Measurements from ENCODE around the gene TAS2R40. TPM values are rescaled to one million over a fixed set of nuclear protein-coding genes. Genes with fewer than 3 reads are reported as not detected.

TAS2R40 gene
- total RNA-seq, 2 donors from 2014 or later, result not detected

GRCh38 chr7:143183024-143183423 lies 38.8 kb upstream of the TAS2R40 start, which contains the start of gene TAS2R39:
Gene TAS2R39, plus strand, starts transcription at chr7:143183419. Its CDS starts 0 bp downstream, at chr7:143183419.
- no peak for DNase-seq
- Histone ChIP-seq H3K9ac (ENCODE audit: low read depth in 2 of 2, low read length in 2 of 2) (no peak within 1 kb of the TSS), H3K36me3 (no peaks in the 10 kb centered on the region), H3K4me3 (no peak within 1 kb of the TSS), H3K9me3 (no peaks in the 10 kb centered on the region), H3K27ac (no peak within 1 kb of the TSS), H3K27me3 (no peaks in the 10 kb centered on the region), H3K4me1 (no peaks in the 10 kb centered on the region)
- no peak for TF ChIP-seq CTCF (IDR thresholded peaks at IDR 0.05)
- intact Hi-C loops (cut with DNase I), result no loop called here

GRCh38 chr7:143185551-143185950 lies 36.3 kb upstream of the TAS2R40 start:
- H3K4me3 ChIP-seq, result no peak overlapping the region
- no peak overlapping the region for H3K27ac ChIP-seq
- DNase-seq, result no peak
- H3K9ac ChIP-seq (ENCODE audit: low read depth in 2 of 2, low read length in 2 of 2), result no peak overlapping the region
- intact Hi-C loops (cut with DNase I), result no loop called here
- no peaks in the 10 kb centered on the region for H3K36me3 ChIP-seq
- H3K4me1 ChIP-seq, result no peaks in the 10 kb centered on the region
- no peaks in the 10 kb centered on the region for H3K9me3 ChIP-seq
- H3K27me3 ChIP-seq, result no peaks in the 10 kb centered on the region
- TF ChIP-seq CTCF (IDR thresholded peaks at IDR 0.05), result no peak

GRCh38 chr7:143188994-143189393 lies 32.8 kb upstream of the TAS2R40 start:
- intact Hi-C loops (cut with DNase I), result no loop called here

DNA sequence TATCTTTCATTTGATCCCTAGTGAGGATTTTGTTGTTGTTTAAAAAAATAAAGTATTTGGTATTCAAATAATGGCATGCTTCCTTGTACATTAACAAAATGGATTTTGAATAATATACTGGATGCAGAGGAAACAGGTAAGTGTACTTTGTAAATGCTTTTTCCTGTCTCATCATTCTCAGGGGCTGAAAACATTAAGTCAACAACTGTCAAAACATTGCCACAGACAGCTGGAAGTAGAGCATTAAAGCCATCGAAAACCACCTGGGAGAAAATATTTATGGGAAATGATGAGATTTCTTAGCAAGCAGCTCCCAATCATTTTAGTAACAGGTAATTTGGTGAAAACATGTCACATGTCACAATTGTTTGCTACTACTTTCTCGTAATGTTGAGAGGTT lies 28.0 kb upstream of the TAS2R40 start:
- Histone ChIP-seq H3K4me3 (no peak overlapping the region), H3K36me3 (no peaks in the 10 kb centered on the region), H3K9ac (ENCODE audit: low read depth in 2 of 2, low read length in 2 of 2) (no peak overlapping the region), H3K27ac (no peak overlapping the region), H3K27me3 (no peaks in the 10 kb centered on the region), H3K9me3 (no peaks in the 10 kb centered on the region), H3K4me1 (no peaks in the 10 kb centered on the region)
- TF ChIP-seq CTCF (IDR thresholded peaks at IDR 0.05), result no peak
- intact Hi-C loops (cut with DNase I), result no loop called here
- DNase-seq, result no peak

More at GRCh38 chr7:143188994-143189393, 32.8 kb upstream of the TAS2R40 start:
- no peaks in the 10 kb centered on the region for H3K9me3 ChIP-seq
- H3K9ac ChIP-seq (ENCODE audit: low read depth in 2 of 2, low read length in 2 of 2), result no peak overlapping the region
- H3K4me3 ChIP-seq, result no peak overlapping the region
- DNase-seq, result no peak
- no peaks in the 10 kb centered on the region for H3K27me3 ChIP-seq
- no peak overlapping the region for H3K27ac ChIP-seq
- no peaks in the 10 kb centered on the region for H3K36me3 ChIP-seq
- H3K4me1 ChIP-seq, result no peaks in the 10 kb centered on the region
- TF ChIP-seq CTCF (IDR thresholded peaks at IDR 0.05), result no peak

DNA sequence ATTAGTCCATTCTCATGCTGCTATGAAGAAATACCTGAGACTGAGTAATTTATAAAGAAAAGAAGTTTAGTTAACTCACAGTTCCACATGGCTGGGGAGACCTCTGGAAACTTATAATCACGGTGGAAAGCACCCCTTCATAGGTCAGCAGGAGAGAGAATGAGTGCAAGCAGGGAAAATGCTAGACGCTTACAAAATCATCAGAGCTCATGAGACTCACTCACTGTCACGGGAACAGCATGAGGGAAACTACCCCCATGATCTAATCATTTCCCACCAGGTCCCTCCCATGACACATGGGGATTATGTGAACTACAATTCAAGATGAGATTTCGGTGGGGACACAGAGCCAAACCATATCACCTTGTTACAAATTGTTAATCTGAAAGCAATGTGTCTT lies 22.8 kb upstream of the TAS2R40 start:
- no peak overlapping the region for H3K9ac ChIP-seq (ENCODE audit: low read depth in 2 of 2, low read length in 2 of 2)
- H3K4me1 ChIP-seq, result no peaks in the 10 kb centered on the region
- H3K36me3 ChIP-seq, result no peaks in the 10 kb centered on the region
- no peaks in the 10 kb centered on the region for H3K9me3 ChIP-seq
- intact Hi-C loops (cut with DNase I), result no loop called here
- no peak for DNase-seq
- no peak for TF ChIP-seq CTCF (IDR thresholded peaks at IDR 0.05)
- H3K4me3 ChIP-seq, result no peak overlapping the region
- H3K27me3 ChIP-seq, result no peaks in the 10 kb centered on the region
- H3K27ac ChIP-seq, result no peak overlapping the region

- no peak for DNase-seq
- Histone ChIP-seq H3K36me3 (no peaks in the 10 kb centered on the region), H3K4me1 (no peaks in the 10 kb centered on the region), H3K27me3 (no peaks in the 10 kb centered on the region), H3K4me3 (no peak overlapping the region), H3K9ac (ENCODE audit: low read depth in 2 of 2, low read length in 2 of 2) (no peak overlapping the region), H3K9me3 (no peaks in the 10 kb centered on the region), H3K27ac (no peak overlapping the region)
- no peak for TF ChIP-seq CTCF (IDR thresholded peaks at IDR 0.05)
- intact Hi-C loops (cut with DNase I), result no loop called here
These were observed 19.7 kb upstream of the TAS2R40 start for GRCh38 chr7:143202161-143202560.

All from colonic mucosa (tissue), 4 donors.